GM18907 (cell line): Measurements from ENCODE around the gene C6orf47.

ENCODE experiments used
- ATAC-seq: cut with Tn5 transposase; IDR thresholded peaks from one replicate; pipeline ENCODE4 v1.9.1; 2021; ENCODE audit warnings: mild to moderate bottlenecking, moderate library complexity; ENCODE audit not compliant: unreplicated experiment

The C6orf47 gene

GRCh38 chr6:31687860-31688693 lies 27.5 kb upstream of the C6orf47 start:
- ATAC-seq = no peak

- ATAC-seq = no peak
Observed at GRCh38 chr6:31687321-31687720, 26.7 kb upstream of the C6orf47 start.

GRCh38 chr6:31686483-31686882 lies 25.9 kb upstream of the C6orf47 start:
- no peak for ATAC-seq

GRCh38 chr6:31683591-31683990 lies 23.0 kb upstream of the C6orf47 start:
- no peak for ATAC-seq

- ATAC-seq = no peak
Observed at GRCh38 chr6:31681135-31681671, 20.6 kb upstream of the C6orf47 start.

- ATAC-seq = no peak
Observed at GRCh38 chr6:31680226-31681134, 19.9 kb upstream of the C6orf47 start, which contains the start of gene LY6G5C. Gene LY6G5C (minus strand): TSS chr6:31681067. CDS start chr6:31680373, 694 bp downstream.

GRCh38 chr6:31677955-31678354 lies 17.4 kb upstream of the C6orf47 start:
- ATAC-seq = no peak

- no peak for ATAC-seq
Observed at GRCh38 chr6:31676904-31677303, 16.3 kb upstream of the C6orf47 start.

- ATAC-seq = no peak
Observed at GRCh38 chr6:31676322-31676903, 15.8 kb upstream of the C6orf47 start.

- ATAC-seq = no peak
Observed at GRCh38 chr6:31669676-31670075, 9.1 kb upstream of the C6orf47 start, which contains the start of gene LY6G5B. Gene LY6G5B (plus strand): TSS chr6:31669976. CDS start chr6:31670951, 975 bp downstream.

- no peak for ATAC-seq
Observed at GRCh38 chr6:31666337-31666965, 5.9 kb upstream of the C6orf47 start.

- ATAC-seq = peak; percentile 81
Observed at GRCh38 chr6:31665501-31666336, 5.1 kb upstream of the C6orf47 start, which contains the start of gene CSNK2B. Gene CSNK2B (plus strand): TSS chr6:31666080. CDS start chr6:31666832, 752 bp downstream.

- ATAC-seq = peak; percentile 35
Observed at GRCh38 chr6:31664790-31665500, 4.4 kb upstream of the C6orf47 start, which contains the start of gene GPANK1. Gene GPANK1 (minus strand): TSS chr6:31664997. CDS start chr6:31664478, 519 bp downstream.

- no peak for ATAC-seq
Observed at GRCh38 chr6:31663961-31664789, 3.6 kb upstream of the C6orf47 start.

GRCh38 chr6:31663126-31663960 lies 2.8 kb upstream of the C6orf47 start:
- ATAC-seq = no peak

GRCh38 chr6:31662124-31662723 lies 1.6 kb upstream of the C6orf47 start:
- no peak for ATAC-seq
